Measurements from ENCODE around the gene TSPAN11.
A peak's percentile ranks its signal among the peaks of the same experiment; 100 is the strongest.

The TSPAN11 gene, protein sequence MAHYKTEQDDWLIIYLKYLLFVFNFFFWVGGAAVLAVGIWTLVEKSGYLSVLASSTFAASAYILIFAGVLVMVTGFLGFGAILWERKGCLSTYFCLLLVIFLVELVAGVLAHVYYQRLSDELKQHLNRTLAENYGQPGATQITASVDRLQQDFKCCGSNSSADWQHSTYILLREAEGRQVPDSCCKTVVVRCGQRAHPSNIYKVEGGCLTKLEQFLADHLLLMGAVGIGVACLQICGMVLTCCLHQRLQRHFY

DNA sequence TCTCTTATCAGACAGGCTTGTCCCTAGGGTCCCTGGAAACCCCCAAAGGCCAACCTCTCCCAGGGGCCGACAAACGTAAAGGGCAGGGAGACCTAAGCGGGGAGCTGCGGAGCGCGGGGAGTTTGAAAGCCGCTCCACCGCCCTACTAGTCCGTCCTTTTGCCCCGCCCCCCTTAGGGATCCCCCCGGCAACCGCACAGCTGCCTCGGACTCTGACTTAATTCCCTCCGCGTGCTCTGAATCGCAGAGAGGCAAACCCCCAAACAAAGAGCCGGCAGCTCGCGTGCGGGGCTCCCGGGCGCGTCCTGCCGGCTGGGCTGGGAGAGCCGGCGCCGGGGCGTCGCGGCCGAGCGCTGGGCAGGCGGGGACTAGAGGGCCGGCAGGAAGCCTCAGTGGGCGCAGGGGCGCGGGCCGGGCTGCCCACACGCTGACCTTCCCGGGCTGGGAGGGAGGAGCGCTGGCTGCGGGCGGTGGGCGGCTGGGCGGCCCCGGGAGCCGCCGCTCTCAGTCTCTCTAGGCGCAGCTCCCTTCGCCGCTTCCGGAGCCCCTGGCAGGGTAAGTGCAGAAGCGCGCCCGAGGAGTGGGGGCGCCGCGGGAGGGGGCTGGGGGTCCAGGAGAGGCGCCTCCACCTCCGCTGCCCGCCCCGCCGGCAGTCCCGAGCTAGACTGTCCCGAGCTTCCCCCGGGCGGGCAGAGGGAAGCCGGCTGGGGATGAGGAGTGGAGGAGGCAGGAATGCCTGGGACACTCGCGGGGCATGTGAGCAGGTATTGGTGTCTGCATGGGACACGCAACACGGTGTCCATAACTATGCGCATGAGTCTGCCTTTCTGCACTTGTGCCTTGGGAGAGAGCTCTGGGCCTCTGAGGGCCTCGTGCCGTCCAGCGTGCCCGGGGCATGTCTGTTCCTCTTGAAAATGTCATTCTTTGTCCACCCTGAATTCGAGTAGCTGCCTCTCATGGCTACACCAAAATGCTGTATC is at the start of gene TSPAN11:
TSPAN11 (plus strand) TSS at position 506 of the 979 bp plus-strand sequence. CDS start 27,244 bp downstream, outside the sequence.
- Histone ChIP-seq H3K9me3 (ENCODE audit: control insufficient read depth in 5 of 5, low read length in 5 of 5) (no peaks in the 10 kb centered on the region), H3K9ac (ENCODE audit: low read length in 5 of 5) (peak within 1 kb of the TSS in 2 of 5 donors; percentile 13 to 17), H3K27me3 (ENCODE audit: control insufficient read depth in 5 of 5, insufficient read depth in 4 of 5, low read length in 5 of 5) (peaks cover 5 to 28% (median 17%) of the 10 kb centered on the region in 5 donors), H3K4me1 (ENCODE audit: control insufficient read depth in 5 of 5, insufficient read depth in 5 of 5, low read length in 5 of 5) (peaks cover 3 to 36% (median 13%) of the 10 kb centered on the region in 5 donors), H3K27ac (ENCODE audit: low read depth, low read length) (no peak within 1 kb of the TSS), H3K36me3 (ENCODE audit: control insufficient read depth in 5 of 5, insufficient read depth in 5 of 5, low read length in 5 of 5) (no peaks in the 10 kb centered on the region), H3K4me3 (ENCODE audit: low read depth in 1 of 5, low read length in 5 of 5) (peak within 1 kb of the TSS; percentile 38 to 58 (median 51))

DNA sequence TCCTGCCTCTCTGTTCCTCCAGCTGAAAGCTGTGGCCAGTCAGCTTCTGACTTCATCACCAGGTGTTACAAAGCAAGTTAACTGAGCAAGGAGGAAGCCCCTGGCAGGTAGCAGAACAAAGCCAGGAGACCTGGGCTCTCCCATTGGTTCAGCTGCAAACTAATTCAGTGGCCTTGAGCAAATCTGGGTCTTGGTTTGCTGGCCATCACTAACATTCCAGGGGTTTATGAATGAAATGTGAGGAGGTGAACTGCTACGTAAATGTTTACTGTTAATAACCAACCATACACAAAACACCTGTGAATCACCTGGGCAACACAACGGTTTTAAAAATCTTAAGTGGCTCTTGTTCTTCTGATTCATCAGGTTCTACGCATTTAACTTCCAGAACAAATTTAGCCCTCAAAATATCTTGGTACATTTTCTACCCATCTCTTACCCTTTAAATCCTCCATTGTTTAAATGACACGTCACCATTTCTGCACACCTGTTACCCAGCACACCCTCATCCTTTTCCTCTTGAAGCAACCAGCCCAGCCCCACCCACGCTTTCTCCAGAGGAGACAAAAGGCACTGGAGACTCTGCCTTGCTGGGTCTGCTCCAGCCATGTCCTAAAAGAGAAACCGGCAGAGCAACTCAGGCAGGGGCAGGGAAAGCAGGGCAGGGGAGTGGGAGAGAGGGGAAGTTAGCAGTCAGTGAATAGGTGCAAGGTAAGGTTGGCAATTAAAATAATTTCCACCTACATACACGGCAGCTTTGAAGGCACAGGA is 49.3 kb upstream of the TSPAN11 start:
- H3K4me1 ChIP-seq (ENCODE audit: control insufficient read depth in 5 of 5, insufficient read depth in 5 of 5, low read length in 5 of 5): peaks cover 0 to 19% (median 16%) of the 10 kb centered on the region in 5 donors
- peaks cover 0 to 6% (median 0%) of the 10 kb centered on the region in 5 donors for H3K27me3 ChIP-seq (ENCODE audit: control insufficient read depth in 5 of 5, insufficient read depth in 4 of 5, low read length in 5 of 5)
- H3K9me3 ChIP-seq (ENCODE audit: control insufficient read depth in 5 of 5, low read length in 5 of 5): no peaks in the 10 kb centered on the region
- H3K9ac ChIP-seq (ENCODE audit: low read length in 5 of 5): no peak overlapping the region
- no peaks in the 10 kb centered on the region for H3K36me3 ChIP-seq (ENCODE audit: control insufficient read depth in 5 of 5, insufficient read depth in 5 of 5, low read length in 5 of 5)
- no peak overlapping the region for H3K4me3 ChIP-seq (ENCODE audit: low read depth in 1 of 5, low read length in 5 of 5)
- no peak overlapping the region for H3K27ac ChIP-seq (ENCODE audit: low read depth, low read length)

DNA sequence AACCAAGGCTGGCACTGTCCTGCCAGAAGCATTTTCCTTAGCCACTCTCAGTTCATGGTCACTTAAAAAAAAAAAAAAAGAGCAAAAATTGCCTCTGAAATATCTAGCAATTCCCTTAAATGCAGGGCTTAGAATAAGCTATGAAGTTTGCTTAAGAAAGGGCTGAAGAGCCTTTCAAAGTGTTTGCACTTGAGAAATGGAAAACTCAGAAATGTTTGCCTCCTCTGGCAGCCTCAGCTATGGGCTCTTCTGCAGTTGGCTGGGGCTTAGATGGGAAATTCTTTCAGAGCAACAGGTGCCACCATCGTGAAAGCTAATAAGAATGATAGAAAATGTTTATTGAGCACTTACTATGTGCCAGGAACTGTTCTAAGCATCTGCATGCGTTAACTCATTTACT is 48.5 kb upstream of the TSPAN11 start:
- Histone ChIP-seq H3K4me3 (ENCODE audit: low read depth in 1 of 5, low read length in 5 of 5) (no peak overlapping the region), H3K27me3 (ENCODE audit: control insufficient read depth in 5 of 5, insufficient read depth in 4 of 5, low read length in 5 of 5) (peaks cover 0 to 6% (median 0%) of the 10 kb centered on the region in 5 donors), H3K4me1 (ENCODE audit: control insufficient read depth in 5 of 5, insufficient read depth in 5 of 5, low read length in 5 of 5) (peaks cover 0 to 19% (median 16%) of the 10 kb centered on the region in 5 donors)

DNA sequence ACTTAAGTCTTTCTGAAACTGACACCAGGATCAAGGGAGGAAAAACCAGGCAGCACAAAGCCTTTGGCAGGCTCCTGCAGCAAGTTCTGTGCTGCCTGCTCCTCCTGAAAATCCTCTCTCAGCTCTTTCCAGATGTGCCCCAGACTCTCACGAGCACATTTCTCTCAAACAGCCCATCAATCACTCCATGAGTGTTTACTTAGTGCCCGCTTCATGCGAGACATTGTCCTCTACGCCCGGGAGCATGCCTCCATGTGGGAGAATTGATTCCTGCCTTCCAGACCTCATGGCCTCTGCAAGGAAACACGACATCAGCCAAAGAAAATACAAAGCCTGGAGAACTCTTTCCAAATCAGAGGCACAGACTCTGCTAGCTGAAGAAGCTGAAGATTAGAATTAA is 46.5 kb upstream of the TSPAN11 start:
- Histone ChIP-seq H3K4me3 (ENCODE audit: low read depth in 1 of 5, low read length in 5 of 5) (no peak overlapping the region), H3K4me1 (ENCODE audit: control insufficient read depth in 5 of 5, insufficient read depth in 5 of 5, low read length in 5 of 5) (peaks cover 0 to 6% (median 2%) of the 10 kb centered on the region in 5 donors), H3K9me3 (ENCODE audit: control insufficient read depth in 5 of 5, low read length in 5 of 5) (no peaks in the 10 kb centered on the region), H3K27ac (ENCODE audit: low read depth, low read length) (no peak overlapping the region), H3K36me3 (ENCODE audit: control insufficient read depth in 5 of 5, insufficient read depth in 5 of 5, low read length in 5 of 5) (no peaks in the 10 kb centered on the region), H3K9ac (ENCODE audit: low read length in 5 of 5) (no peak overlapping the region), H3K27me3 (ENCODE audit: control insufficient read depth in 5 of 5, insufficient read depth in 4 of 5, low read length in 5 of 5) (peaks cover 0 to 6% (median 0%) of the 10 kb centered on the region in 5 donors)

More for the DNA sequence above, 48.5 kb upstream of the TSPAN11 start:
- no peak overlapping the region for H3K27ac ChIP-seq (ENCODE audit: low read depth, low read length)
- no peaks in the 10 kb centered on the region for H3K36me3 ChIP-seq (ENCODE audit: control insufficient read depth in 5 of 5, insufficient read depth in 5 of 5, low read length in 5 of 5)
- H3K9ac ChIP-seq (ENCODE audit: low read length in 5 of 5): no peak overlapping the region
- no peaks in the 10 kb centered on the region for H3K9me3 ChIP-seq (ENCODE audit: control insufficient read depth in 5 of 5, low read length in 5 of 5)

DNA sequence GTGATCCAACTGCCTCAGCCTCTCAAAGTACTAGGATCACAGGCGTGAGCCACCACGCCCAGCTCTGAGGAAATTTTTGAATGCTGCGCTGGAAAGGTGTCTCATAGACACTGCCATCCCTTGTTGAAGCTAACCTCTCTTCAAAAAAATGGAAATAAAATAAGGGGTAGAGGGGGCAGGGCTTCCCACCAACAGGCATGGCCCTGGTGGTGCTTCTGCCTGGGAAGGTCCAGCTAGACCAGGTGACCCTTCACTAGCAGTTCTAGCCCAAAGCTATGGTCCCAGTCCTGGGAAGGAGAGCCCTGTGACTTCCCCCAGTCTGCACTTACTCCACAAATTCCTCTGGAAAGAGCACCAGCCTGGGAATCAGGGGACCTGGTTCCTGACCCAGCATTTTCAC is 45.7 kb upstream of the TSPAN11 start:
- Histone ChIP-seq H3K27ac (ENCODE audit: low read depth, low read length) (no peak overlapping the region), H3K9ac (ENCODE audit: low read length in 5 of 5) (no peak overlapping the region), H3K36me3 (ENCODE audit: control insufficient read depth in 5 of 5, insufficient read depth in 5 of 5, low read length in 5 of 5) (no peaks in the 10 kb centered on the region), H3K9me3 (ENCODE audit: control insufficient read depth in 5 of 5, low read length in 5 of 5) (peaks cover 0 to 5% (median 2%) of the 10 kb centered on the region in 5 donors), H3K4me1 (ENCODE audit: control insufficient read depth in 5 of 5, insufficient read depth in 5 of 5, low read length in 5 of 5) (peaks cover 0 to under 1% (median 0%) of the 10 kb centered on the region in 5 donors), H3K4me3 (ENCODE audit: low read depth in 1 of 5, low read length in 5 of 5) (no peak overlapping the region), H3K27me3 (ENCODE audit: control insufficient read depth in 5 of 5, insufficient read depth in 4 of 5, low read length in 5 of 5) (peaks cover 0 to 6% (median 0%) of the 10 kb centered on the region in 5 donors)

DNA sequence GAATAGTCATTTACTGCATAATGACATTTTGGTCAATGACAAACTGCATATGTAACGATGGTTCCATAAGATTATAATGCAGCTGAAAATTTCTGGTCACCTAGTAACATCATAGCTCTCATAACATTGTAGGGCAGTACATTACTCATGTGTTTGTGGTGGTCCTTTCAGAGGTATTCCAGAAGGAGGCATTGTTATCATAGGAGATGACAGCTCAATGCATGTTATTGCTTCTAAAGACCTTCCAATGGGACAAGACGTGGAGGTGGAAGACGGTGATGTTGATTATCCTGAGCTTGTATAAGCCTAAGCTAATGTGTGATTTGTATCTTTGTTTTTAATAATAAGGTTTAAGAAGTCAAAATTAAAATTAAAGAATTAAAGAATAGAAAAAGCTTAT is 43.8 kb upstream of the TSPAN11 start:
- Histone ChIP-seq H3K4me1 (ENCODE audit: control insufficient read depth in 5 of 5, insufficient read depth in 5 of 5, low read length in 5 of 5) (no peaks in the 10 kb centered on the region), H3K9me3 (ENCODE audit: control insufficient read depth in 5 of 5, low read length in 5 of 5) (peaks cover 6 to 24% (median 16%) of the 10 kb centered on the region in 5 donors), H3K27me3 (ENCODE audit: control insufficient read depth in 5 of 5, insufficient read depth in 4 of 5, low read length in 5 of 5) (peaks cover 0 to 6% (median 0%) of the 10 kb centered on the region in 5 donors), H3K27ac (ENCODE audit: low read depth, low read length) (no peak overlapping the region), H3K36me3 (ENCODE audit: control insufficient read depth in 5 of 5, insufficient read depth in 5 of 5, low read length in 5 of 5) (no peaks in the 10 kb centered on the region), H3K9ac (ENCODE audit: low read length in 5 of 5) (no peak overlapping the region), H3K4me3 (ENCODE audit: low read depth in 1 of 5, low read length in 5 of 5) (no peak overlapping the region)

DNA sequence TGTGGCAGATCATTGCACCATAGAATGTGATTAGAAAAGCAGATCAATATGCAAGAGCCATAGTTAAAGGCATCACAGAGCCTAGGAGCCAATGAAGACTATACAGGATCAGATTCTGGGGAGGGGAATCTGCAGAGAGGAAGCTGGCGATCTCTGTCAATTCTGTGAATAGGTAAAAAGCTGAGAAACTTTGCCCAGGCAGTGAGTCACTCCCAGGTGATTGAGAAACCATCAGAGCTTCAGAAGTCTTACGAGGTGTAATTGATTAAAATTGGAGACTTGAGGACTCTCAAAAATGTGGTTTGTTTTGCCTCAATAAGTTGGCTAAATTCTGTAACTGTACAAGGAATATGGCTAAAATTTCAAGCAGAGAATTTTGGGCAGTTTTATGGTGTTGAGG is 41.7 kb upstream of the TSPAN11 start:
- H3K27me3 ChIP-seq (ENCODE audit: control insufficient read depth in 5 of 5, insufficient read depth in 4 of 5, low read length in 5 of 5): peaks cover 0 to 6% (median 0%) of the 10 kb centered on the region in 5 donors
- no peak overlapping the region for H3K27ac ChIP-seq (ENCODE audit: low read depth, low read length)
- H3K4me1 ChIP-seq (ENCODE audit: control insufficient read depth in 5 of 5, insufficient read depth in 5 of 5, low read length in 5 of 5): no peaks in the 10 kb centered on the region
- peaks cover 7 to 26% (median 18%) of the 10 kb centered on the region in 5 donors for H3K9me3 ChIP-seq (ENCODE audit: control insufficient read depth in 5 of 5, low read length in 5 of 5)
- H3K4me3 ChIP-seq (ENCODE audit: low read depth in 1 of 5, low read length in 5 of 5): no peak overlapping the region
- no peak overlapping the region for H3K9ac ChIP-seq (ENCODE audit: low read length in 5 of 5)
- no peaks in the 10 kb centered on the region for H3K36me3 ChIP-seq (ENCODE audit: control insufficient read depth in 5 of 5, insufficient read depth in 5 of 5, low read length in 5 of 5)

DNA sequence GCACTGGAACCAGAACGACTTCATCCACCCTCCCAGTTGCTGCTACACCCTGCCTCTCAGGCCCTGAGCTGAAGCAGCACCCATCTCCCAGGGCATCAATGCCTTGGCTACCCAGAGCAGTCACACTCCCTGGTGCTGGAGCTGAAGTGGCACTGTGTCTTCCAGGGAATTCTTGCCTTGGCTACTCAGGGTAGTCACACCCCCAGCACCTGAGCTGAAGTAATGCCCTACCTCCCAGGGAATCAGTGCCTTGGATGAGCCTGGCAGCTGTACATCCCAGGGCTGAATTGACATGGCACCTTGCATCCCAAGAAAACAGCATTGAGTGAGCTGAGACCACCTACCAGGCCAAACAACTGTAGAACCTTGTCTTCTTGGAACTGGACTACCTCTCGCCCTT is 41.2 kb upstream of the TSPAN11 start:
- H3K9ac ChIP-seq (ENCODE audit: low read length in 5 of 5): no peak overlapping the region

DNA sequence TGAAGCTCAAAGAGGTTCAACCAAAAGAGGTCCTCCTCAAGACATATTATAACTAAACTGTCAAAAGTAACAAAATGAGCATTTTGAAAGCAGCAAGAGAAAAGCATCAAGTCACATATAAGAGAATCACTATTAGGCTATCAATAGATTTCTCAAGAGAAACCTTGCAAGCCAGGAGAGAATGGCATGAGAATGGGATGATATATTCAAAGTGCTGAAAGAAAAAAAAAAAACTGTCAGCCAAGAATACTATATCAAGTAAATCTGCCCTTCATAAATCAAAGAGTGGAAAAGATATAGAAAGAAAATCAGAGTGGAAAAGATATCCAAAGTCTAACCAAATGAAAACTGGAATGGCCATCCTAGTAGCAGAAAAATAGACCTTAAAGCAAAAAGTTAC is 39.3 kb upstream of the TSPAN11 start:
- H3K9ac ChIP-seq (ENCODE audit: low read length in 5 of 5): no peak overlapping the region
- H3K27me3 ChIP-seq (ENCODE audit: control insufficient read depth in 5 of 5, insufficient read depth in 4 of 5, low read length in 5 of 5): no peaks in the 10 kb centered on the region
- H3K4me1 ChIP-seq (ENCODE audit: control insufficient read depth in 5 of 5, insufficient read depth in 5 of 5, low read length in 5 of 5): no peaks in the 10 kb centered on the region
- no peaks in the 10 kb centered on the region for H3K36me3 ChIP-seq (ENCODE audit: control insufficient read depth in 5 of 5, insufficient read depth in 5 of 5, low read length in 5 of 5)
- H3K27ac ChIP-seq (ENCODE audit: low read depth, low read length): no peak overlapping the region
- no peak overlapping the region for H3K4me3 ChIP-seq (ENCODE audit: low read depth in 1 of 5, low read length in 5 of 5)
- peaks cover 7 to 26% (median 18%) of the 10 kb centered on the region in 5 donors for H3K9me3 ChIP-seq (ENCODE audit: control insufficient read depth in 5 of 5, low read length in 5 of 5)

More for the DNA sequence above, 41.2 kb upstream of the TSPAN11 start:
- Histone ChIP-seq H3K9me3 (ENCODE audit: control insufficient read depth in 5 of 5, low read length in 5 of 5) (peaks cover 7 to 26% (median 18%) of the 10 kb centered on the region in 5 donors), H3K27me3 (ENCODE audit: control insufficient read depth in 5 of 5, insufficient read depth in 4 of 5, low read length in 5 of 5) (peaks cover 0 to 3% (median 0%) of the 10 kb centered on the region in 5 donors), H3K4me1 (ENCODE audit: control insufficient read depth in 5 of 5, insufficient read depth in 5 of 5, low read length in 5 of 5) (no peaks in the 10 kb centered on the region), H3K4me3 (ENCODE audit: low read depth in 1 of 5, low read length in 5 of 5) (no peak overlapping the region), H3K36me3 (ENCODE audit: control insufficient read depth in 5 of 5, insufficient read depth in 5 of 5, low read length in 5 of 5) (no peaks in the 10 kb centered on the region), H3K27ac (ENCODE audit: low read depth, low read length) (no peak overlapping the region)

Measured in subcutaneous abdominal adipose tissue (tissue), 5 donors.